Activated naive CD4-positive, alpha-beta T cell treated with anti-CD3 and anti-CD28 coated beads, Interleukin-2, amount 50 U/mL, for 72 hours (primary cell): ENCODE results near the gene CCND3. TPM values are rescaled to one million over a fixed set of nuclear protein-coding genes. Genes with fewer than 3 reads are reported as not detected.
A peak's percentile ranks its signal among the peaks of the same experiment; 100 is the strongest.
"Not testable (repeated sequence)": the region's sequence is repeated elsewhere in the genome, so short reads cannot be mapped to it uniquely, and the experiment has no call there.

Experiments used
- ATAC-seq, 2 donors: fragments of 150-1000 bp; cut with Tn5 transposase; 2 replicates each; pipeline ENCODE4 v1.10.0; 2021; ENCODE audit warnings: mild to moderate bottlenecking in 2 of 2, moderate library complexity in 2 of 2
- DNase-seq, 2 donors: peaks; one replicate each; pipeline ENCODE4 v3.0.0; 2021 to 2022; ENCODE audit warnings: low spot score in 2 of 2
- H3K27ac Mint-ChIP-seq, 2 donors: one replicate each; pipeline ENCODE4 v1.8.0; 2022; ENCODE audit warnings: mild to moderate bottlenecking in 2 of 2, mixed read lengths in 2 of 2
- H3K36me3 Mint-ChIP-seq, 2 donors: one replicate each; pipeline ENCODE4 v1.8.0; 2022; ENCODE audit warnings: mixed read lengths in 2 of 2
- H3K9me3 Mint-ChIP-seq, 2 donors: one replicate each; pipeline ENCODE4 v1.8.0; 2022; ENCODE audit warnings: mixed read lengths in 2 of 2
- total RNA-seq, 2 donors: library from RNA; stranded (reverse); gene quantifications; one replicate each; pipeline ENCODE4 v1.2.3, GENCODE V29; 2022

Gene CCND3
- total RNA-seq, 2 donors from 2014 or later, result 610 to 723 TPM

DNA sequence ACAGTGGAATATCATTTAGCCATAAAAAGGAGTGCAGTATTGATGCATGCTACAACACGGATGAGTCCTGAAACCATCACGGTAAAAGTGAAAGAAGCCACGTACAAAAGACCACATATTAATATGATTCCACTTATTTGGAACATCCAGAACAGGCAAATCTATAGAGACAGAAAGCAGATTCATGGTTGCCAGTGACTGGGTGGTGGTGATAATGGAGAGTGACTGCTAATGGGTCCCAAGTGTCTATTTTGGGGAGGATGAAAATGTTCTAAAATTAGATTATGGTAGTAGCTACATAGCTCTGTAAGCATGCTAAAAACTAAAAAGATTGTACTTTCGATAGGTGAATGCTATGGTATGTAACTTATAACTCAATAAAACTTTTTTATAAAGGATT, 18.4 kb upstream of the CCND3 start:
- H3K36me3 Mint-ChIP-seq, result peaks cover 20 to 52% of the 10 kb centered on the region in 2 donors
- no peak for ATAC-seq
- H3K9me3 Mint-ChIP-seq, result peaks cover 11 to 16% of the 10 kb centered on the region in 2 donors
- DNase-seq, result no peak
- H3K27ac Mint-ChIP-seq, result peak overlapping the region; percentile 86 to 99

DNA sequence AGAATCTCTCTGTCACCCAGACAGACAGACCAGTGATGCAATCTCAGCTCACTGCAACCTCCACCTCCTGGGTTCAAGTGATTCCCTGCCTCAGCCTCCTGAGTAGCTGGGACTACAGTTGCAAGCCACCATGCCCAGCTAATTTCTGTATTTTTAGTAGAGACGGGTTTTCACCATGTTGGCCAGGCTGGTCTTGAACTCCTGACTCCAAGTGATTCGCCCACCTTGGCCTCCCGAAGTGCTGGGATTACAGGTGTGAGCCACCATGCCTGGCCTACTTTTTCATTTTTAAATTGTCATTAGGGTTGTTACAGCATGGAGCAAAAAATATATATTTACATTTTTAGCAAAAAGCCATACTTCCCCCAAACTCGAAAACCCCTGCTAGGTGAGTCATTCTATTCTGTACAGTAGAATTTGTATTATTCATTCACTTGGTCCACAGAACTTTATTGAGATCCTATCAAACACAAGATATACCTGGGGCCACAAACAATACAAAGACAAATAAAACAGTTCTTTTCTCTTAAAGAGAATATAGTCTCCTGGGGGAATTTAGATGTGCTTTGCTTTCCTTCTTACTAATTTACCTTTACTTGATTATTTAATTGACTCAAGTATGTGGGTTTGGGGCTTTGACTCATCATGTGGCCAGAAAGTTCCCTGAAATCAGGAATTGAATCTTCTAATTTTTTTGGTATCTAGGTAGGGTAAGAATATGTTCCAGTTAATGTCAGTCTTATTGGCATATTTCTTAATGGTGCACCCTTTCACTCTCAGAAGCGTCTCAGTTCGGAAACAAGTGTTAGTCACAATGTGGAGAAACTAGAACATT, 16.6 kb upstream of the CCND3 start:
- Mint-ChIP-seq H3K9me3 (peaks cover 11 to 16% of the 10 kb centered on the region in 2 donors), H3K36me3 (peaks cover 23 to 60% of the 10 kb centered on the region in 2 donors), H3K27ac (peak overlapping the region; percentile 96 to 99)
- DNase-seq, result no peak
- peak; percentile 88 to 89 for ATAC-seq

DNA sequence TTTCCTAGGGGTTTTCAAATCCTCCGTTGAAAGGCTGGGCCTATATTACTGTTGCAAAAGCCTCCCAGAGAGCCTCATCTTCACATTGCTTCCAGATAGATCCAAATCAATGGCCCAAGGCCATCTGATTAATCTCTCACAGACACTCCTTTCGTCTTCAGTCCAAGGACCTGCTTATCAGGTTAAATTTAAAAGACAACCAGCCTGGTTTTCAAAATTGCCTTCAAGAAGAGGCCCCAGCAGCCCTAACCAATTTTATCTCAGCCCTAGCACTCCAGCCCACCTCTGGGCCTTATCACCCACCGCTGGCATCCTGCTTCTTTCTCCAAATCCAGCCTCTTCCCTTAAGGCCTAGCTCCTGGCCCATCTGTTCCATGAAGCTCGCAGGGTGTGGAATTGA, 15.5 kb upstream of the CCND3 start:
- Mint-ChIP-seq H3K36me3 (peaks cover 19 to 54% of the 10 kb centered on the region in 2 donors), H3K27ac (peak overlapping the region; percentile 96 to 99), H3K9me3 (peaks cover 7 to 12% of the 10 kb centered on the region in 2 donors)
- ATAC-seq, result no peak
- no peak for DNase-seq

DNA sequence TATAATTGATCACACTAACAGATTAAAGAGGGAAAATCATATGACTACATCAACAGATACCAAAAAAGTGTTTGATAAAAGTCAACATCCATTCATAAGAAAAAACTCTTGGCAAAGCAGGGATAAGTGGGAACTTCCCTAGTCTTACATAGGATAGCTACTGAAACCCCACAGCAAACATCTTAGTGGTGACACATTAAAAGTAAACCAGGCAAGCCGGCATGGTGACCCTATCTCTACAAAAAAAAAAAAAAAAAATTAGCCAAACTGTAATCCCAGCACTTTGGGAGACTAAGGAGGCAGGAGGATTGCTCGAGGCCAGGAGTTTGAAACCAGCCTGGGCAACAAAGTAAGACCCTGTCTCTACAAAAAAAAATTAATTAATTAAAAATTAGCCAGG, 13.8 kb upstream of the CCND3 start:
- Mint-ChIP-seq H3K27ac (peak overlapping the region; percentile 44 to 54), H3K9me3 (peaks cover 0 to 6% of the 10 kb centered on the region in 2 donors), H3K36me3 (peaks cover 12 to 41% of the 10 kb centered on the region in 2 donors)
- DNase-seq (no peak), ATAC-seq (no peak)

DNA sequence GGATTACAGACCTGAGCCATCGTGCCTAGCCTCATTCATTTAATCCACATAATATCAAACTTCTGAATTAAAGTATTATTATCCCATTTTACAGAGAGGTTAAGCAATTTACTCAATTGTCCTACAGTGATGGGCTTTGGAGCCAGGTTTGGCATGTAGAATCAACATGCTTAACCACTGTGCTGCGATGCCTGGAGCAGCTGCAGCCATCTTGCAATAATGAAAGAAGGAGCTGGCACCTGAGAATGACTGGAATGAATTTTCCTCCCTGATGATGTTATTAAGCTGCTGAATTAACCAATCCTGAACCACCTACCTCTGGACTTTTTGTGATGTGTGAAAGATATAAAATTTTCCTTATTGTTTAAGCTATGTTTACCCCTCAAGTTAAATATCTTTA, 13.1 kb upstream of the CCND3 start:
- H3K27ac Mint-ChIP-seq, result peak overlapping the region; percentile 54 to 61
- ATAC-seq (no peak), DNase-seq (no peak)

DNA sequence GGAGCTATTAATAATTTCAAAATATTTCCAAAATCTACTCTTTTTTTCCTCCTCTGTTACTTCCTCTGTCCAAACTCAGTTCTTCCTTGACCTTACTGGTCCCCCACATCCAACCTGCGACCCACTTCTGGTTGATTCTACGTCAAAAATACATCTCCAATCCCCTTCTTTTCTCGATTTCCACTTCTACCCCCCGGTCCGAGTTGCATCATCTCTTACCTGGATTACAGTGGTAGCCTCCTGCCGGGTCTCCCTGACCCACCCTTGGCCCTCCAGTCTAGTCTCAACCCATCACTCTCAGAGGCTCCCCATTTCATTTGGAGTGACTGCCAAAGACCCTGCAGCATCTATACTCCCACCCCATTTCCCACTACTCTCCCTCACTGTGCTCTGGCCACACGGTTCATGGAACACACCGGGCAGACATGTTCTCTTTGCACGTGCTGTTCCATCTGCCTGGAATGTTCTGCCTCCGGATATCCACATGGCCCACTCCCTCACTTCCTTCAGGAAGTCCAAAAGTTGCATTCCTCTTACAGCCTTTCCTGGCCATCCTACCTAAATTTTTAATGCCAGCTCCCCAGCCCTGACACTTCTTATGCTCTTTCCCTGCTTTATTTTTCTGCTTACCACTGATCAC, 6.1 kb upstream of the CCND3 start:
- Mint-ChIP-seq H3K36me3 (peaks cover 0 to 18% of the 10 kb centered on the region in 2 donors), H3K27ac (peak overlapping the region; percentile 65 to 85), H3K9me3 (peaks cover 10 to 11% of the 10 kb centered on the region in 2 donors)
- DNase-seq (no peak), ATAC-seq (no peak)

More for the DNA sequence above, 13.1 kb upstream of the CCND3 start:
- Mint-ChIP-seq H3K9me3 (peaks cover 0 to 6% of the 10 kb centered on the region in 2 donors), H3K36me3 (peaks cover 12 to 38% of the 10 kb centered on the region in 2 donors)

DNA sequence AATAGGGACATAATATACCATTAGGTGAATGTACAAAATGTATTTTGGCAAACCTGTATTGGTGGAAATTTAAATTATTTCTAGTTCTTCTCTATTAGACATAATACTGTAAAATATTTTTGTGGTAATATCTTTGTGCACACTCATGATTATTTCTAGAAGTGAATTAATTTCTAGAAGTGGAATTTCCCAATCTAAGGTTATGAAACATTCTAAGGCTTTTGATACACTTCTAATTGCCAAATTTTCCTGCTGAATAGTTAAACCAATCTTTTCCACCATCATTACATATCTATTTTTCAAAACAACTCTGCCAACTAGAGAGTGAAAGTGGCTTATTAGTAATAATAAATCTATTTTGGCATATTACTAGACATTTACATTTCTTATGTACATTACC, 1.8 kb upstream of the CCND3 start:
- H3K27ac Mint-ChIP-seq, result peak overlapping the region in 1 of 2 donors; percentile 50
- DNase-seq (no peak), ATAC-seq (no peak)
- H3K9me3 Mint-ChIP-seq, result peaks cover 10 to 11% of the 10 kb centered on the region in 2 donors
- peaks cover 29 to 42% of the 10 kb centered on the region in 2 donors for H3K36me3 Mint-ChIP-seq

DNA sequence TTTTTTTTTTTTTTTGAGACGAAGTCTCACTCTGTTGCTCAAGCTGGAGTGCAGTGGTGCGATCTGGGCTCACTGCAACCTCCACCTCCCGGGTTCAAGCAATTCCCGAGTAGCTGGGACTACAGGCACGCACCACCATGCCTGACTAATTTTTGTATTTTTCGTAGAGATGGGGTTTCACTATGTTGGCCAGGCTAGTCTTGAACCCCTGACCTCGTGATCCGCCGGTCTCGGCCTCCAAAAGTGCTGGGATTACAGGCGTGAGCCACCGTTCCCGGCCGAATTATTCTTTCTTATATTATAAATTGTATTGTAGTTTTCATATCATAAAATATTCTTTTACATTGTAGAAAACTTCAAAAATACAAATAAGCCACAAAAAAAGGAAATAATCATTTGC, 1.3 kb upstream of the CCND3 start:
- DNase-seq, result not testable (repeated sequence)
- H3K27ac Mint-ChIP-seq, result peak overlapping the region; percentile 79 to 95

DNA sequence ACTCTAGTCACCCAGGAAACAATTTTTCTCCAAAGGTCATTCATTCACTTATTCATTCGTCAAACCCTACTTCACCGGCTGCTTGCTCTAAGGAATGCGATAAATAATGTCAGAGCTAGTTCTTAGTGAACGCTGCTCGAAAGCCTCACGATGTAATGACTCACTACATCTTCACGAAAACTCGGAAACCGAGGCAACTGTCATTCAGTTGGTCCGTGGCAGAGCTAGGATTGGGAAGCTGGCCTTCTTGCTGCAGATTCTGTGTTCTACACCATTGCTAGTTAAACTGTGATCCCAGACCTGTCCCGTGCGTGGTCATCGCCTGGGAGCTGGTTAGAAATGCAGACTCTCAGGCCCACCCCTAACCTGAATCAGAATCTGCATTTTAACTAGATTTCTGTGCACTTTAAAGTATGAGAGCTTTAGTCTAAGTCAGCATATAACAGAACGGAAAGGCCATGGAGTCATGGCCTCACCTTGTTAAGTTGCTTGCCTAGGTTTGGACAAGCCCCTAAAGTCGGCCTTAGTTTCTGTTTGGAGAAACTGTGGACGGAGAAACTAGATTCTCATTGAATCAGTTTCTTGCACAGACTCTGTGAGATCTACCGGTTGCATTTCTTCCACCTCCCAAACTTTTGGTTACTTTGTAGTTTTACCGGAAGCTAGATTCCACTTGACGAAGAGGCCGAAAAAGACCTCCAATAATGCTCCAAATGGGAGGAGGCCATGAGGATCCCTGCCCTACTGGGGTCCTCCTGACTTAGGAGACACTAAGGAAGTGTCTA, 651 bp upstream of the CCND3 start:
- Mint-ChIP-seq H3K9me3 (peaks cover under 1 to 1% of the 10 kb centered on the region in 2 donors), H3K27ac (peak overlapping the region; percentile 79 to 95), H3K36me3 (peaks cover 41 to 43% of the 10 kb centered on the region in 2 donors)
- peak; percentile 54 to 60 for ATAC-seq
- no peak for DNase-seq

More for the DNA sequence above, 1.3 kb upstream of the CCND3 start:
- peaks cover 34 to 43% of the 10 kb centered on the region in 2 donors for H3K36me3 Mint-ChIP-seq
- not testable (repeated sequence) for H3K9me3 Mint-ChIP-seq, ATAC-seq

DNA sequence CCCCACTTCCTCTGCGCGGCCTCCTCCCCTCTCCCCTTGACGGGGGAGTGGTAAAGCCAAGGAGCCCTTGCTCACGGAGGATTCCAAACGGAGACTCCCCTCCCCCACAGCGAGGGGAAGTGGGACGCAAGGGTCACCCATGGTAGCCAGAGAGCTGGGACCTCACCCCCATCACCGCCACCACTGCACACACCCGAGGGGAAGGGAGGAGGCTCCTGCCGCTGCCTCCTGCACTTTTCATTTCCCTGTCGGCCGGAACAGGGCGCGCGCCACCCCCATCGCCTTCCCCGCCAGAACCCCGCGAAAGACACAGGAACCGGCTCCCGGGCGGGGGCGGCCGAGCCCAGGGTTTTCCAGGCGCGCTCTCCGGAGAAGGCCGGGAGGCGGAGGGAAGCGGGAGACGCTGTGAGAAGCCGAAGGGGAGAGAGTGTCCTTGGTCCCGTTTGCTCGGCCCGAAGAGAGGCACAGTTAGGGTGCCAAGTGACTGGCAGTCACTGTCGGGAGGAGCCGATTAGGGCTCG, 789 bp downstream of the CCND3 start:
- Mint-ChIP-seq H3K36me3 (peaks cover 50 to 55% of the 10 kb centered on the region in 2 donors), H3K9me3 (no peaks in the 10 kb centered on the region), H3K27ac (peak overlapping the region; percentile 79 to 95)
- ATAC-seq (no peak), DNase-seq (peak; percentile 53 to 60)

DNA sequence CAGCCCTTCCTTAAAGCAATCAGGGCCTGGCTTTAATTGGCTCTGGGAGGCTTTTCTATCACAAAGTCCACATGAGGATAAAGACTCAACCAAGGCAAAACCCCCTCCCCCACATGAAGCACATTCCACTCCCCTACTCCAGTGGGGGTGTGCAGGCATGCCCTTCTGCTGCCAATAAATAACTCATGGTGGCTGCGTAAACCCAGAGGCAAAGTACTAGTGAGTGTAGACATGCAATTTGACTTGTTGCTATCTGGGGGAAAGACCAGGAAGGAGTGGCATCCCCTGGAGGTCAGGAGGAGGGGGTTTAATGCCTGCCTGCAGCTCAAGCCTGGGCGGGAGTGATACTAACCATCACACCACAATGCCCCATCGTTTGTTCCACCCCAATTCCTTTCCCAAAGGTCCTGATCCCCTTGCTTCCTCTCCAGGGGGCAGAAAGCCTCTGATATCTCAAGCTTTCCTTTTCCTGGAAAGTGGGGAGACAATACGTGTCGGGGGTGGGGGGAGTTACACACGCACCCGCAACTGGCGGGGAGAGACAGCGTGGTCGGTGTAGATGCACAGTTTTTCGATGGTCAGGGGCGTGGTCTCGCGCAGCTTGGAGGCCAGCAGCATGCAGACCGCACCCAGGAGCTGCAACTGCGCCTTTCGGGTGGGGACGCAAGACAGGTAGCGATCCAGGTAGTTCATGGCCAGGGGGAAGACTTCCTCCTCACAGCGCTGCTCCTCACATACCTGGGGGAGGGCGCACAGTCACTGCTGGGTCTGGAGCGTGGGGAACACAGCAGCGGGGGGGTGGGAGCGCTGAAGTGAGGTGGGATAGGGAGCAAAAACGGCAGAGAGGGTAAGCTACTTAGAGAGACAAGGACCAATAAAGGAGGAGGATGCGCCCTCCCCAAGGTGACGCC, 1.5 kb downstream of the CCND3 start:
- ATAC-seq (peak in 1 of 2 donors; percentile 18), DNase-seq (peak in 1 of 2 donors; percentile 64)
- no peaks in the 10 kb centered on the region for H3K9me3 Mint-ChIP-seq
- peak overlapping the region; percentile 79 to 95 for H3K27ac Mint-ChIP-seq
- peaks cover 50 to 57% of the 10 kb centered on the region in 2 donors for H3K36me3 Mint-ChIP-seq

DNA sequence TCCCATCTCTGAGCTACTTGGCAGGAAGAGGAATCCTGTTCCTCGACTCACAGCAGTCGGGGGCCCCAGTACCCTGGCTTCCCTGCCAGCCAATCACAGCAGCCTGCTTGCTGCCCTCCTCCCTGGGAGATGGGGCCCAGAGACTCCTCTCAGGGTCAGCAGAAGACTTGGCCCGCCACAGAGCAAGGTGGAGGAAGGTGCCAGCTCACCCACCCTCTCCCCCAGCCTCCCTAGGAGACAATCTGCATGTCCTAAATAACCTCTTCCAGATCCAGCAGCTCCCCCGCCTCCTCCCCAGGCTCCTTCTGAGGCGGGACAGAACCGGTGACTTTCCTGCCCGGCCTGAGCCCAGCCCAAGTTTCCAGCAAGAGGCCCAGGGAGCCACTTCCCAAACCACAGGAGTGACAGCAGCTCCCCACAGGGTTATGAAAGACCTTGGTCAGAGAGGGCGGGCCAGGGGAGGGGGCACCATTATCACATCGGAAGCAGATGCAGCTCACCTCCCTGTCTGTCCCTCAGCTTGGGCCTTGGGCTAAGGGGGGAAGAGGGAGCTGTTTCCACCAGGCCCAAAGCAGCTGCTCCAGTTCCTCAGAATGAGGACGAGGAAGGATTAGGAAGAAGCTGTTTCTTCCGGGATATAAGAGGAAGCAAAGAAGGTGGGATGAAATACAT, 2.3 kb downstream of the CCND3 start:
- peak; percentile 6 to 23 for ATAC-seq
- peak overlapping the region; percentile 79 to 95 for H3K27ac Mint-ChIP-seq
- peak; percentile 27 to 84 for DNase-seq
- H3K36me3 Mint-ChIP-seq, result peaks cover 58 to 65% of the 10 kb centered on the region in 2 donors
- no peaks in the 10 kb centered on the region for H3K9me3 Mint-ChIP-seq

DNA sequence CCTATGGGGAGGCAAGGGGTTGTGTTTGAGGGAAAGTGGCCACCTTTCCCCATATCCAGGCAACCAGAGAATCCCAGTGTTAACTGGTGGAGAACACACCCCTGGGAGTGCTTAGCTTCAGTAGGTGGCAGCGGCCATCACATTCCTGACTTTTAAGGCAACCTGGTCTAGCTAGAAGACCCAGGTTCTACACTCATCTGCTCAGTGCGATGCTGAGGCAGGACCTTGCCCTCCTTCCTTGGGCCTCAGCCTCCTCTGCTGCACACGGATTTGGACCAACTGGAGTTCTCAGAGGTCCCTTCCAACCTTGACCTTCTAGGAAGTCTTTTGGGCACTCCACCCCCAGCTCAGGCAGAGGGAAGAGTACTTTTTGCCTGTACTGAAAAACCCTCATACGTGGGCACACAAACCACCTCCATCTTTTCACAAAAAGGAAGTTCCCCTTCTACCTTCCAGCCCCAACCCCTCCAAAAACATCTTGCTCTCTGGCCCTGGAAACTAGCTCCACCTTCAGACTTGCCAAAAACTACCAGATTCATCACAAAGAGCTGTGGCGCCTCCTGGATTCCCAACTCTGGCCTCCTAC, 2.9 kb downstream of the CCND3 start:
- H3K27ac Mint-ChIP-seq, result peak overlapping the region; percentile 79 to 95
- no peak for DNase-seq
- H3K36me3 Mint-ChIP-seq, result peaks cover 58 to 67% of the 10 kb centered on the region in 2 donors
- no peaks in the 10 kb centered on the region for H3K9me3 Mint-ChIP-seq
- no peak for ATAC-seq

DNA sequence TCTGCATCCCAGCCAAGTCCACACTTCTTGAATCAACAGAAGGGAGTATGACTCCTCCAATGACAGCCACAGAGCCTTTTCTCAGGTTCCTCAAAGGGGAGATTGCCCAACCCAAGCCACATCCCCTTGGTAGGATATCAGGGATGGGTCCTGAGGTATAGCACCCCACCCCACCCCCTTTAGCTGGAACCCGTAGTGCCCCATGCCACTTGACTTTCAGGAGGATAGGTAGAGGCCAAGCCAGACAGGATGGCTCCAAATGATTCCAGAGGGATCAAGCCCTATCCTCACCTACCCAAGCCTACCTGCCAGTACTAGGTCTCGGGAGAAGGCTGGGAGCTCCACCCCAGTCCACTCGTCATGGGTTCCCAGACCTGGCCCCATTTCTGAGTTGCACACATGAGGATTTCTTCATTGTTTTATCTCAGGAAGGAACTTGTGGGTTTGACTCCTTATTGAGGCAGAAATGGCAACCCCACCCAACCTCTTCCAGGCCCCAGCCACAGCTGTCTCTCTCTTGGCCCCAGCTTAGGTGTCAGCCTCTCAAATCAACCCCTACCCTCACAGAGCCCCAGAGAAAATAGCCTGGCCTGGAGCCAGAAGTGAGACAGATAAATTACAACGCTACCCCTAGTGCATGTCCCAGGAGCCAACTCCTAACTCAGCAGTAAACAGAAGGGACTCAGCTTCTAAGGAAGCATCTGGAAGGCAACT, 3.6 kb downstream of the CCND3 start:
- no peak for ATAC-seq
- Mint-ChIP-seq H3K9me3 (no peaks in the 10 kb centered on the region), H3K36me3 (peaks cover 59 to 71% of the 10 kb centered on the region in 2 donors), H3K27ac (peak overlapping the region; percentile 79 to 86)
- DNase-seq, result peak in 1 of 2 donors; percentile 61
